ENCODE results near the gene SRD5A1.
"Not testable (repeated sequence)": the region's sequence is repeated elsewhere in the genome, so short reads cannot be mapped to it uniquely, and the experiment has no call there.

SRD5A1 gene

DNA sequence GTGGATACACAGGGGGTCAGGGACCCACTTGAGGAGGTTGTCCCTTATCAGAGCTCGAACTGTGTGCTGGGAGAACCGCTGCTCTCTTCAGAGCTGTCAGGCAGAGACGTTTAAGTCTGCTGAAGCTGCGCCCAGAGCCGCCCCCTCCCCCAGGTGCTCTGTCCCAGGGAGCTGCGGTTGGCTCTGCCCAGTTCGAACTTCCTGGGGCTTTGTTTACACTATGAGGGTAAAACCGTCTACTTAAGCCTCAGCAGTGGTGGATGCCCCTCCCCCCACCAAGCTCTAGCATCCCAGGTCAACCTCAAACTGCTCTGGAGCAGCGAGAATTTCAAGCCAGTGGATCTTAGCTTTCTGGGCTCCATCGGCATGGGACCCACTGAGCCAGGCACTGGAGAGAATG lies 15.9 kb downstream of the SRD5A1 start:
- DNase-seq, result no peak

DNA sequence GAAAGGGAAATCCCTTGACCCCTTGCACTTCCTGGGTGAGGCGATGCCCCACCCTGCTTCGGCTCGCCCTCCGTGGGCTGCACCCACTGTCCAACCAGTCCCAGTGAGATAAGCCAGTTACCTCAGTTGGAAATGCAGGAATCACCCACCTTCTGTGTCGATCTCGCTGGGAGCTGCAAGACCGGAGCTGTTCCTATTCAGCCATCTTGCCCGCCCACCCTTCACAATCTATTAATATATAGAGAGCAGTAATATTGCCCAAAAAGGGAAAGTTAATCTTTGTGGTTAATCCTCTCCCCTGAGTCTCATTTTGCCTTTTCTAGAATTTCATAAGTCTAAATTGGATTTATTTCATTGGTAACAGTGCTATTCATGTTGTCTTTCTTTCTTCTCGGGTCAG lies 16.4 kb downstream of the SRD5A1 start:
- no peak for DNase-seq

DNA sequence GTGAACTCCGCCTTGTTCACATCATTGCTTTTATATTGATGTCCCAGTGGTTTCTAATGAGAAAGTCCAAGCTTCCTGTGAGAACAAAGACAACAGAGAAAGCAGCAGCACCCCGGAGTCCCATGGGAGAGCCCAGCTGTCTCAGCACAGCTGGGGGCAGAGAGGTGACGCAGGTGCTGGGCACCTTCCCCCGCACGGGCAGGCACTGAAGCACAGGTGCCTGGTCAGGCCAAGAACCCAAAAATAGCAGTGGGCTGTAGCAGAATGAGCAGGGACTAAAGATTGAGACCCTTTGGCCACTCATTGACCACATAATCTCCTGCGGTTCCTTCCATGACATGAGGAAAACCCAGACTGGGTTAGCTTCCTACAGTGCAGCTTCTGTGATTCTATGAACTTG lies 18.8 kb downstream of the SRD5A1 start:
- no peak for DNase-seq

DNA sequence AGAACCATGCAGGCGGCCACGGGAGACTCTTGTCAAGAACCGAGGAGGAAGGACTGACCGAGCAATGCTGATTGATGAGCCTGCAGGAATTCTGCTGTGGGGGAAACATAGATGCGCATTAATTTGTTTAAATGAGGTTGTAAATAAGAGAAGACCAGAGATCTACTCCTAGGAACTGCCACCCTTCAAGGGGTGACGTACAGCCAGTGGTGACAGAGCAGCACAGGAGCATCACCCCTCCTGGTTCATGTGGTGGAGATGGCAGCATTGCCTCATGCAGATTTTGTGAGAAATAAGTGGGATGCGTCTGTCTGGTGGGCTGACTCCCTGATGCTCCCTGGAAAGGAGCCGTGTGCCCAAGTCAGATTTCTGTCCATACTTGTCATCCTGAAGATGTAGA lies 22.2 kb downstream of the SRD5A1 start:
- DNase-seq, result no peak

DNA sequence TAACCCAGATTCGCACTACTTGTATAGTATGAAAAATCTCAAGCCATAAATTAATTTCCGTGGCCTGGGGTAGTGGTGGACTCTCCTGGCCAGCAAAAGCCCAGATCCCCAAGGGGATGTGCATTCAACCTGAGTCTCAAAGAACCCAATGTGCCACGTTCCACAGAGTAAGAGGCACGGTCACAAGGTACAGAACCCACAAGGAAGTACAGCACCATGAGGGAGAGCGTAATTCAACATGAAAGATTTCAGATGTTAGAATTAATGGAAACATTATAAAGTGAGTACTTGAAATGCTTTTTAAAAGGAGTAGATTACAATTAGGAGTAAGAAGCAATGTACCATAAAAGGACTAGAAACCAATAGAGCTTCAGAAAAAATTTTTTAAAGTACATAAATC lies 23.4 kb downstream of the SRD5A1 start:
- no peak for DNase-seq

DNA sequence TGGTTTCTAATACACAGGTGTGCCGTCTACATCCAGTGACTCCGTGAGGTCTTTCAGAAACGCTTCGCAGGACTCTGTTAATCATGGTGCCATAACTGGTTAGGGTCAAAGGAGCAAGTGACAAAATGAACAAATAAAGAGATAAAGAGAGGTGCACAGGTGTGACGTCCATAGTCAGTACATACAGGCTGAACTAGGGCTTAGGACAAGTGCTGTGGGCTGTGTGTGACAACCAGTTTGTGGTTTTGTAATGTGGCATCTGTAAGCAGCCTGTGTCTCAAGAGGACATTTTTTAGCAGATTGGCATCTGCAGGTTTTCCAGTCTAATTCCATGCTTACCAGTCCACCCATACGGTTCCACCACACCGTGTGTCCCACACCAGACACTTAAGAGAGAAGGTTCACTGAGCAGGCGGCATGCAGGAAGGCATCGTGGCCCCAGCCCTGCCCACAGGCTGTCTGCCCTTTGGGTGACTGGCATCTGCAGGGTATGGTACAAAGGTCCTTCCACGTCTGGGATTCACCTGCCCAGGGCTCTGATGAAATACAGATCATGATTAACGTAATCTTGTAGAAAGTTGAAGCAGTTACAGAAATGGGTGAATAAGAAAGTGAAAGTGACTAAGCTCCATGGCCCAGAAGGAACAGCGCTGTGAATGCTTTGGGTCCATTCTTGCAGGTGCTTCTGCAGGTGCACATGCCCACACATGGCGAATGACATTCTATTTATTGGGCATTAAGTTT lies 26.9 kb downstream of the SRD5A1 start:
- DNase-seq, result no peak

DNA sequence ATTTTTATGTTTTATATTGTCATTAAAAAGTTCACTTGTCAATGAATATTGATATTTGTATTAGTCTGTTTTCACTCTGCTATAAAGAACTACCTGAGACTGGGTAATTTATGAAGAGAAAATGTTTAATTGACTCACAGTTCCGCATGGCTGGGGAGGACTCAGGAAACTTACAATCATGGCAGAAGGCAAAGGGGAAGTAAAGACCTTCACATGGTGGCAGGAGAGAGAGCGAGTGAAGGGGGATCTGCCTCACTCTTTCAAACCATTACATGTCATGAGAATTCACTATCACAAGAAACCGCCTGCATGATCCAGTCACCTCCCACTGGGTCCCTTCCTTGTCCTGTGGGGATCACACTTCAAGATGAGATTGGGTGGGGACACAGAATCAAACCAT lies 27.4 kb downstream of the SRD5A1 start:
- no peak for DNase-seq

DNA sequence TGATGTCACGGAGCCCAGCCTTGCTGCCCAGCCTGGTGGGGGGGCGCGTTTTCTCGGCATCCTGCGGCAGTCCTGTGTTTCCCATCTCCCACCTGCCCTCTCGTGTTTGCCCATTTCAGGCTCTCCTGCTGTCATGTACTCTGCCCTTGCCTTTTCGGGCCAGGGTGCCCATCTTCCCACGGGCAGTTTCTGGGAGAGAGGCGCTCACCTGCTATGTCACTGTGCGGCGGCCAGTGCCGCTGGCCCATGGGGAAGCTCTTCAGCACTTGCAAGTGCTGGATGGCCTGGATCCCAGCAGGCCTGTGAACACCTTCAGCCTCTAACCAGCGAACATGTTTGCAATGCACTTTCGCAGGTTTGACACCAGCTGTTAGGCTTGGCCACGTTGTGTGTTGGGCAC lies 33.5 kb downstream of the SRD5A1 start:
- DNase-seq, result no peak

DNA sequence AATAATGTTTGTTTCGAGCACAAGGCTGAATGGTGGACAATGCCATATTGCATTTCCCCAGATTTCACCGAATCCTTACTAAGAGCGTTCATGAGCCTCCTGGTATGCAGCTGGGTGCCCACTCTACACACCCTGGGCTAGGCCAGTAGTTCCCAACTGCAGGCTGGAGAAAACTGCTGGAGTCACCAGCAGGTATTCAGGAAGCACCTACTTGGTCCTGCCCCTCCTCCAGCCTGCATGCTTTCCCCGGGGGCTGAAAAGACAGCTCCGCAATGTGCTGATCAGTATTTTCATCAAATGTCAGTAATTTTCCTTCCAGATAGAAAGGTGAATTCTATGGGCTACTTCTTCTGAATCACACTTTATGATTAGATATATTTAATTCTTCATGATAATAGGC lies 34.4 kb downstream of the SRD5A1 start:
- no peak for DNase-seq

DNA sequence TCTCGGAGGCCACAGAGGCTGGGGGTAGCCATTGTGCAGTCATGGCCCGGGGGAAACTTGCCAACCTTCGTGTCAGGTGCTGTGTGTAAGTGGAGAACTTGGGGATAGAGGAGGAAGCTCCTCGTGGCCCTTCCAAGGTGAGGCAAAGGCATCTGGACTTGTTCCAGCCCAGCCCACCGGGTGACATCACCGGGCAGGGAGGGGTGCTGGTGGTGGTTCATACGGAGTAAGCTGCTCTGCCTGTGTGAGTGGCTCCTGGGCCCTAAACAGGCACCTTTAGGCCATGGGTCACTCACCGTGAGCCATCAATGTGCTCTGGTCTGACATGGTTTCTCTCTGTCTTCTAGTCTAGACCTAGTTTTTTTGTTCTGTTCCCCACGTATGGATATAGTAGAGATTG lies 35.5 kb downstream of the SRD5A1 start:
- DNase-seq, result not testable (repeated sequence)

DNA sequence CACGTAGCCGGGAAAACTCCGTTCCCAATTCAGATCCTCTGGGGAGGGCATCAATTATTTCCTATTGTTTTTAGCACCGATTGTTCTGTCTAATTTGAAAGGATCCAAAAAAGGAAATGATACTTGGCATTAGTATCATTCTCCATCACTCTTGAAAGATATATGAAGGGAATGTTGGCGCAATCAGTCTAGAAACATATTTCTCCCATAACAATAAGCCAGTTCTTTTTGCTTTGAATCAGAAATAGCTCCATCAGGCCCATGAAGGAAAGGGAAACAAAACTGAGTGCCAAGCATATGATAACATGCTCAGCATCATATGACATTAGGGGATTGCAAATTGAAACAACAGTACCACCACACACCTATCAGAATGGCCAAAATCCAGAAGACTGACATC lies 39.8 kb downstream of the SRD5A1 start:
- DNase-seq, result no peak

DNA sequence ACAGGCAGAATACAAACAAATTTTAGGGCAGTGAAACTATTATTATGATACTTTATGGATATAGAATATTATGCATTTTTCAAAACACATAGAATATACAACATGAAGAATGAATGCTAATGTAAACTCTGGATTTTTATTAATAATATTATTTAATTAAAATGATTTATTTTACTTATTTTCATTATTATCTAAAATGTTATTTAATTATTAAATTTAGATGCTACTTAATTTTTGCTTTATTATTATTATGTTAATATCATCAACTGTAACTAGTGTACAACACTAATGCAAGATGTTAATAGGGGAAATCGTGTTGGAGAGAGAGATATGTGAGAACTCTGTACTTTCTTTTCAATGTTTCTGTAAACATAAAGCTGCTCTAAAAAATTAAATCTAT lies 40.7 kb downstream of the SRD5A1 start:
- no peak for DNase-seq

DNA sequence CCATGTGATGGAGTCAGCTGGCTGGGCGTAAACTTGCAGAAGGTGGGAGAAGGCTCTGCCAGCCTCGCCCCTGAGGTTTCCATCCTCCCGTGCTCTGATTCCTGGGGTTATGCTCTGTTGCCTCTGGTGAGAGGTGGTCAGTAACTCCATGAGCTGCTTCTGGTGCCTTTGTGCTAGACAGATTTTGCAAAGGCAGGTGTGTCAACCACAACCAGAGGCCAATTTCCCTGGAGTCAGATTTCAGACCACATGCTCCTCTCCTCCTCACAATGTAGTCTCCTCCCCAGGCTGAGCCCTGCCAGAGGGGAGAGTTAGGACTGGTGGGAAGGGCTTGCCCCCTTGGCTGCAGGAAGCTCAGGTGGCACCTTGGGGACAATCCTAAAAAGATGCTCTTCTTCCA lies 41.2 kb downstream of the SRD5A1 start:
- DNase-seq, result no peak

DNA sequence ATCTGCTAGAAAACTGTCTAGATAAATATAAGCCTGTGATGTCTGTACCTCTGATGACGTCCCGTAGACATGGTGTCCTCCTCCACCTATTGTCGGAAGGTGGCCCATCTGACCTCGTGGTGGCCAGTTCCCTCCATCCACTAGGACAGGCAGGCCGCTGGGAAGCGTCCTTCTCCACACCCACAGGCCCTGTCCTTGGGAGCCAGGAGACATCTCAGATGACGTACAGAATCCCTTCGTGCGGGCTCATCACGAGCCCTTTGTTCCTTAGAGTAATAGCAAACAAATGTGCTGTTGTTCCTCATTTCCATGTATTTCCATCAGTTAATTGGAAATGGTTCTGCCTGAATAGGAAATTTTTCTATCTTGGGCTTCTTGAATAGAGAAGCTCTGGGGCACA lies 41.6 kb downstream of the SRD5A1 start:
- DNase-seq, result no peak

DNA sequence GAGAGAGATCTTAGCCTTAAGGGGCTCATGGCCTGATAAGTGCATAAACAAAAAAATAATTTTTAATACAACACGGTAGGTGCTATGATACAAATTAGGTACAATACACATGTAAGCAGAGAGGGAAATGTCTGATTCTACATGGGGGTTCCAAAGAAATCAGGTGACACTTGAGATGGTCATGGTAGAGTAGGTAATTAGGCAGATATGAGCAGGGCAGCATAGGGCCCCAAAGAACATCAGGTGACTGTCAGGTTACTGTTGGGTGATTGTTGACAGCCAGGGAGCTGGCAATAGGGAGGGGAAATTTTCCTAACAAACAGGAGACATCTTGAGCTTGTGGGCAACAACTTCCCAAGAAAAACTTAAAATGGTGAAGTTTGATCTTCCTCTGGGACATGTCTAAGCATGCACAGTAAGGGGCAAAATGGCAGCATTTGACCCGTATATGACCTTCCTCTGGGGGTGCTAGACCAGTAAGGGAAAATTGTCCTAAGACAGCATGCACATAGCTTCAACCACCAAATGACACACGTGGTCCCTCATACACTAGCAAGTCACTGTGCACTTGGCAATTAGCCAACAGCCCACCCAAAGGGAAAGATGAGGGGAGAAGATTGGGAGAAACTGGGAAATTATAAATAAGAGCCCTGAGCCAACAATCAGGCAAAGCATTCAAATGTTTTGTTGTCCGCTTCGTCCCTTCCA lies 42.7 kb downstream of the SRD5A1 start:
- DNase-seq, result no peak

DNA sequence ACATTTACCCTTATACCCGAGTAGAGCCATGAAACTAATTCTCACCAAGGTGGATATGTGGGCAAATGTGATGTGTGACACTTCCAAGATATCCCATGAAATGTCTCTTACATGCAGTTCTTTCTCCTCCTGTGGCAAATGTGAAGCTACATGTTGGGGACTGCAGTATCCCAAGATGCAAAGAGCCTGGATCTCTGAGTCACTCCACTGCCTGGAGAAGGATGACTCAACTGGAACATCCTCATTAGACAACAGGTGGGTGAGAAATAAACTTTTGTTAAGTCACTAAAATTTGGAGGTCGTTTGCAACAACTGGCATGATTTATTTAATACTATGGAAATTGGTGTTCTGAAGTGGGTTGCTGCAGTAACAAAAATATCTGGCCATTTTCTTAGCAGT lies 43.5 kb downstream of the SRD5A1 start:
- DNase-seq, result no peak

DNA sequence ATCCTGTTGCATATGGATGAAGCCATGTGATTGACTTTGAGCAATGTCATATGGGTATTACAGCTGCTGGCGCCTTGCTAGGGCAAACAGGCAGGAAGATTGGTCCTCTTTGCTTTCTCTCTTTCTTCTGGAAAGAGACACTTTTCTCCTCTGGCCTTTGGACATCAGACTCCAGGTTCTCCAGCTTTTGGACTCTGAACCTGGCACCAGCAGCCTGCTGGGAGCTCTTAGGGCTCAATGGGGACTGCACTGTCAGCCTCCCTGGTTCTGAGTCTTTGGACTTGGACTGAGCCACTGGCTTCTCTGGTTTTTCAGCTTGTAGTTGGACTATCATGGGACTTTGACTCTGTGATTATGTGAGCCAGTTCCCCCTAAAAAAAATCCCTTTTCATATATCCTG lies 45.1 kb downstream of the SRD5A1 start:
- no peak for DNase-seq

DNA sequence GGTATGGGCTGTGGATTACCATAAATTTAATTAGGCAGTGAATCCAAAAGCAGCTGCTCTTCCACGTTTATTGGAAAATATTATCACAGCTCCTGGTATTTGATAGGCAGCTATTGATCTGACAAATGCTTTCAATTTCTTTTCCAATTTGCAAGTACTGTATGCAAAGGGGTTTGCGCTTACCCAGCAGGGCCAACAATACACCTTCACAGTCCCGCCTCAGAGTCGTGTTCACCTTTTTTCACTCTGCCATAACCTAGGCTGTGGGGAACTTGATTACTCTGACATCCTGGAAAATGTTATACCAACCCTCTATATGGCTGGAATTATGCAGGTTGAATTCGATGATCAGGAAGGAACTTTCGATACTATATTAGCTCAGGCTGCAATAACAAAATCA lies 47.7 kb downstream of the SRD5A1 start:
- no peak for DNase-seq

DNA sequence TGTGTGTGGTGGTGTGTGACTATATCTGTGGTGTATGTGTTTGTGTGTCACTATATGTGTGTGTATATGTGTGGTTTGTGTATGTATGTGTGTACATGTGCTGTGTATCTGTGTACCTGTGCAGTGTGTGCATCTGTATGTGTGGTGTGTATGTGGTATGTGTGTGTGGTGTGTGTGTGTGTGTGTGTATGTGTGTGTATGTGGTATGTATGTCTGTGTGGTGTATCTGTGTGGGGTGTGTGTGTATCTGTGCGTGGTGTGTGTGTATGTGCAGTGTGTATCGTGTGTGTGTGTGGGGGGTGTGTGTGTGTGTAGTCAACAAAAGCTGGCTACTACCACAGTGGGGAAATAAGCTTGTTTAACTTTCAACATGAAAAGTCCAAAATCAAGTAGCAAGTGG lies 48.4 kb downstream of the SRD5A1 start:
- no peak for DNase-seq

DNA sequence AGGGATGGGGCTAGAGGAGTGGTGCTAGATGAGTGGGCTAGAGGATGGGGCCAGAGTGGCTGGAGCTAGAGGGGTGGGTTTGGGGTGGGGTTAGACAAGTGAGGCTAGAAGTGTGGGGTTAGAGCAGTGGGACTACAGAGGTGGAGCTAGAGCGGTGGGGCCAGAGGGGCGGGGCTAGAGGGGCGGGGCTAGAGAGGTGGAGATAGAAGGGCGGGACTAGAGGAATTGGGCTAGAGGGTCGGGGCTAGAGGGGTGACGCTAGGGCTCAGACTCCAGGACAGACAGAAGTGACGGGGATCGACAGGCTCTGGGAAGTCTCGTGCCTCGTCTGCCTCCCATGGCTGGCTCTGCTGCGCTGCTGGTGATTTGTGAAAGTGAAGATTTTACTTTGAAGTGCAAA lies 49.0 kb downstream of the SRD5A1 start:
- no peak for DNase-seq

DNA sequence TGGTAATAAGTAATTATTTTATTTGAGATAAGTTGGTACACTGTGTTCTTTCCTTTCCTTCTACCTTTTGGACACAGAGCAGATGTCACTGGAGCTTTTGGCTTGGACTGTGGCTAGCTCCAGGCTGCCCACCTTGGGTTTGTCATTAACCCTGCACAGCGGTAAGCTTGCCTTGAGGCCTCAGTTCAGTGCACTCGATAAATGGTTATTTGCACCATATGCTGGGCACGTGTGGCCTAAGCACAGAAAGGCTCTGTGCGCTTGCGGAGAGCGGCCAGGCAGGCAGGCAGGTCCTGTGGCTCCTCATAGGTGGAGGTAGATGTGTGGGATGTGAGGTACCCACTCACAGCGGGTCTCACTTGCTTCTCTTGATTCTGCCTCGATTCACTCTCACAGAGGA lies 50.0 kb downstream of the SRD5A1 start:
- no peak for DNase-seq

DNA sequence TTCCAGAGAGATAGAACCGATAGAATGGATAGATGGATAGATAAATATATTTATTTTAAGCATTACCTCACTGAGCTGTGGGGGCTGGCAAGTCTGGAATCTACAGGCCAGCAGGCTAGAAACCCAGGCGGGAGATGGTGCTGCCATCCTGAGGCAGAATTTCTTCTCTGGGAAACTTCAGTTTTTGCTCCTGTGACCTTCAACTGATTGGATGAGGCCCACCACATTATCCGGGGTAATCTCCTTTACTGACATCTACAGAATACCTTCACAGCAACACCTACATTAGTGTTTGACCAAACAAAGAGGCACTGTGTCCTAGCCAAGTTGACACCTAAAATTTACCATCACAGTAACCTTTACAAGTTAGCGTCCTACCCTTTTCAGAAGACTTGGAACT lies 50.8 kb downstream of the SRD5A1 start:
- DNase-seq, result no peak

DNA sequence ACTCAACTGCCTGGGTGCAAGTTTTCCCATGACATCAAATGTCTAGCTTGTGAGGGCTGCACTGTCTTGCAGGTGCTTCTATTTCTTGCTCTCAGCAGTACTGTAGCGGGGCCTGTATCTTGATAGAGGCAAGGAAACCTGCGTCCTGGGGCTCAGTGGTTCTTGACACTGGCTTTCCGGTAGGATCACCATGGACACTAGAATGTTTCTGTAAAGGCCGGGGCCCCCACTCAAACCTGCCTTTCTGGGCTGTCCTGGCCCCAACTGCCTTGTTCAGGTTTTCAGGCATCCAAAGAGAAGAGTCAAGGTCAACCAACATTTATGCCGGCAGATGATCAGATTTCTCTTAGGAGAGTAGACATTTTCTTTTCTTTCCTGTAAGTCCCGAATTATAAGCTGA lies 53.3 kb downstream of the SRD5A1 start:
- DNase-seq, result no peak

DNA sequence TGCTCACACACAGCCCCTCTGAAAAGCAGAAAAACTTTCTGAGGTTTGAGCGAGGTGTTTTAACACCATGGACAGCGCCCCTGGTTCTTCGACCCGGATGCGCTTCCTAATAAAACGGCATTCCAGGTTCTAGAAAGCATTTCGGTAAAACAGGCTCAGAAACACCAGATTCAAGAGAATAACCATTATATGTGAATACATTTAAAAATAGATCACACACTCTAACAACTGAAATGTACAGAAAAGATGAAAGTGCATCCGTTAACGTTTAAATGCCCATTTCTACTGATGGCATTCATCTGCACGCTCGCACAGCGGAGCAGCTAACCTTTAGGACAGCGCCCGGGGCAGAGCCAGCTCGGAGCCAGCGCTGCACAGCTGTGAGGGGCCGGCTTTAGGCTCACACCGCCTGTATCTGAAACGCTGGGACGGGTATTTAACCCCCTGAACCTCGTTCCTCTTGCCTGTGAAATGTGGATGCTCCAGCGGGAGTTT lies 53.7 kb downstream of the SRD5A1 start:
- DNase-seq, result no peak

DNA sequence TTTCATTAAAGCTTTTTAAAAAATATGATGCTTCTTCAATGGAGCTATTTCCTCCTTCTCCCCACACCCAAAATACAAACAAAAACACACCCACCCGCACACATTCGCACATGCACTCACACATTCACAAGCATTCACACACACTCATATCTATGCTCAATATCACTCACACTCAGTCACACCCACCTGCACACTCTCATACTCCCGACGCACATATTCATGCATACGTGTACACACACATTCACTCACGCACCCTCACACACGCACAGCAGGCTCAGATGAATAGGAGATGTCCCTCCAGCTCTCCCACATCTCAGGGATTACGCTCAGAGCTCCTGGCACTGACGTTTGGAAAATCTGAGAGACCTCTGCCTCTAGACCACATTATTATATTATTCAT lies 54.3 kb downstream of the SRD5A1 start:
- DNase-seq, result no peak

All from effector CD8-positive, alpha-beta T cell (primary cell).